Measurements from ENCODE around the gene MON2.

MON2 gene

GRCh38 chr12:62613081-62613480 is 146.5 kb downstream of the MON2 start:
- DNase-seq (ENCODE audit: low read depth in 2 of 2), result peak; percentile 72 to 76

- DNase-seq (ENCODE audit: low read depth in 2 of 2), result no peak
Observed at GRCh38 chr12:62618319-62618718, 151.7 kb downstream of the MON2 start.

- no peak for DNase-seq (ENCODE audit: low read depth in 2 of 2)
Observed at GRCh38 chr12:62618930-62619329, 152.3 kb downstream of the MON2 start.

GRCh38 chr12:62621101-62621638 is 154.5 kb downstream of the MON2 start:
- DNase-seq (ENCODE audit: low read depth in 2 of 2), result no peak

GRCh38 chr12:62622177-62622576 is 155.6 kb downstream of the MON2 start:
- no peak for DNase-seq (ENCODE audit: low read depth in 2 of 2)

GRCh38 chr12:62625228-62625627 is 158.6 kb downstream of the MON2 start:
- DNase-seq (ENCODE audit: low read depth in 2 of 2), result no peak

- DNase-seq (ENCODE audit: low read depth in 2 of 2), result no peak
Observed at GRCh38 chr12:62627181-62627580, 160.6 kb downstream of the MON2 start.

- DNase-seq (ENCODE audit: low read depth in 2 of 2), result no peak
Observed at GRCh38 chr12:62629413-62629812, 162.8 kb downstream of the MON2 start.

GRCh38 chr12:62629971-62630739 is 163.5 kb downstream of the MON2 start:
- no peak for DNase-seq (ENCODE audit: low read depth in 2 of 2)

- DNase-seq (ENCODE audit: low read depth in 2 of 2), result peak; percentile 90 to 91
Observed at GRCh38 chr12:62631471-62632410, 165.1 kb downstream of the MON2 start.

GRCh38 chr12:62632411-62632918 is 165.8 kb downstream of the MON2 start:
- DNase-seq (ENCODE audit: low read depth in 2 of 2), result no peak

GRCh38 chr12:62635649-62636048 is 169.0 kb downstream of the MON2 start:
- DNase-seq (ENCODE audit: low read depth in 2 of 2), result no peak

GRCh38 chr12:62637679-62638078 is 171.1 kb downstream of the MON2 start:
- no peak for DNase-seq (ENCODE audit: low read depth in 2 of 2)

GRCh38 chr12:62640910-62641448 is 174.4 kb downstream of the MON2 start:
- DNase-seq (ENCODE audit: low read depth in 2 of 2), result no peak

GRCh38 chr12:62642486-62642885 is 175.9 kb downstream of the MON2 start:
- DNase-seq (ENCODE audit: low read depth in 2 of 2), result no peak

- DNase-seq (ENCODE audit: low read depth in 2 of 2), result no peak
Observed at GRCh38 chr12:62643486-62643885, 176.9 kb downstream of the MON2 start.

GRCh38 chr12:62646566-62646965 is 179.9 kb downstream of the MON2 start:
- DNase-seq (ENCODE audit: low read depth in 2 of 2), result no peak

GRCh38 chr12:62647586-62647985 is 181.0 kb downstream of the MON2 start:
- no peak for DNase-seq (ENCODE audit: low read depth in 2 of 2)

- no peak for DNase-seq (ENCODE audit: low read depth in 2 of 2)
Observed at GRCh38 chr12:62649412-62650138, 182.9 kb downstream of the MON2 start.
